GM20431 (cell line): ENCODE measurements around the gene CKMT1B.
"Not testable (repeated sequence)": the region's sequence is repeated elsewhere in the genome, so short reads cannot be mapped to it uniquely, and the experiment has no call there.

Experiments used
- in situ Hi-C: fragments of 300-500 bp; cut with MseI, MboI; formaldehyde crosslinking; loops from one replicate; pipeline ENCODE4 v1.15.0; 2020; ENCODE audit warnings: low sequenced_read_pairs; ENCODE audit not compliant: unreplicated experiment

CKMT1B gene

GRCh38 chr15:43593328-43594190 is at the start of gene CKMT1B:
CKMT1B (plus strand) TSS chr15:43594027; CDS start chr15:43594219, 192 bp downstream.
- in situ Hi-C loops, result not testable (repeated sequence)

- in situ Hi-C loops, result no loop called here
These were observed 49.6 kb upstream of the CKMT1B start for GRCh38 chr15:43544266-43544665.

- in situ Hi-C loops, result no loop called here
These were observed 48.4 kb upstream of the CKMT1B start for GRCh38 chr15:43545426-43545825.

- in situ Hi-C loops, result no loop called here
These were observed 46.3 kb upstream of the CKMT1B start for GRCh38 chr15:43547539-43547938.

GRCh38 chr15:43550527-43551363 is 43.1 kb upstream of the CKMT1B start:
- in situ Hi-C loops, result no loop called here

- in situ Hi-C loops, result no loop called here
These were observed 41.6 kb upstream of the CKMT1B start for GRCh38 chr15:43552256-43552655.

GRCh38 chr15:43552986-43553385 is 40.8 kb upstream of the CKMT1B start:
- in situ Hi-C loops, result no loop called here

- in situ Hi-C loops, result not testable (repeated sequence)
These were observed 31.1 kb upstream of the CKMT1B start for GRCh38 chr15:43562753-43563152.

GRCh38 chr15:43563793-43564192 is 30.0 kb upstream of the CKMT1B start:
- in situ Hi-C loops, result not testable (repeated sequence)

GRCh38 chr15:43566615-43567014 is 27.2 kb upstream of the CKMT1B start:
- in situ Hi-C loops, result not testable (repeated sequence)

- in situ Hi-C loops, result not testable (repeated sequence)
These were observed 19.2 kb upstream of the CKMT1B start for GRCh38 chr15:43574607-43575006.

- in situ Hi-C loops, result not testable (repeated sequence)
These were observed 3.9 kb upstream of the CKMT1B start, which contains the start of gene PPIP5K1 for GRCh38 chr15:43589778-43590466. PPIP5K1 (minus strand) TSS chr15:43590208; CDS start chr15:43584504, 5,704 bp downstream.

GRCh38 chr15:43592841-43593240 is 986 bp upstream of the CKMT1B start:
- in situ Hi-C loops, result not testable (repeated sequence)

- in situ Hi-C loops, result not testable (repeated sequence)
These were observed 5.3 kb downstream of the CKMT1B start for GRCh38 chr15:43599131-43599530.

GRCh38 chr15:43600200-43600599 is 6.4 kb downstream of the CKMT1B start:
- in situ Hi-C loops, result not testable (repeated sequence)

GRCh38 chr15:43602233-43602632 is 8.4 kb downstream of the CKMT1B start:
- in situ Hi-C loops, result not testable (repeated sequence)

- in situ Hi-C loops, result not testable (repeated sequence)
These were observed 23.9 kb downstream of the CKMT1B start for GRCh38 chr15:43617750-43618149.

- in situ Hi-C loops, result not testable (repeated sequence)
These were observed 24.9 kb downstream of the CKMT1B start, which contains the start of gene STRC for GRCh38 chr15:43618700-43619099. STRC (minus strand) TSS chr15:43618800; CDS start chr15:43618722, 78 bp downstream.

GRCh38 chr15:43622068-43622799 is 28.4 kb downstream of the CKMT1B start:
- in situ Hi-C loops, result not testable (repeated sequence)
